Gastroesophageal sphincter (tissue), 4 donors: ENCODE data around the gene CCDC187. TPM values are rescaled to one million over a fixed set of nuclear protein-coding genes. Genes with fewer than 3 reads are reported as not detected.

ENCODE experiments used
- ATAC-seq: fragments of 150-250 bp; one replicate; pipeline ENCODE4 v1.9.1; 2016; ENCODE audit warnings: mild to moderate bottlenecking, moderate library complexity
- H3K27ac ChIP-seq, 4 donors: fragments of 200-600 bp; sonication (generic) in 3 of 4; 1 replicate in 3 of 4; 2 replicates in 1 of 4; pipeline ENCODE4 v1.5.1; 2016 to 2019
- H3K27me3 ChIP-seq: fragments of 200-600 bp; sonication (generic); one replicate; pipeline ENCODE4 v1.5.1; 2019
- H3K36me3 ChIP-seq, 2 donors: fragments of 200-600 bp; sonication (generic); one replicate each; pipeline ENCODE4 v1.5.1; 2019; ENCODE audit warnings: control low read depth in 1 of 2
- H3K4me1 ChIP-seq, 3 donors: fragments of 200-600 bp; sonication (generic); 1 replicate in 2 of 3; 2 replicates in 1 of 3; pipeline ENCODE4 v1.5.1; 2016 to 2019; ENCODE audit warnings: control low read depth in 2 of 3
- H3K4me3 ChIP-seq, 2 donors: fragments of 200-600 bp; sonication (generic); one replicate each; pipeline ENCODE4 v1.5.1; 2019; ENCODE audit warnings: mild to moderate bottlenecking in 1 of 2, moderate library complexity in 1 of 2
- H3K9me3 ChIP-seq, 3 donors: fragments of 200-600 bp; sonication (generic); one replicate each; pipeline ENCODE4 v1.5.1; 2017 to 2019; ENCODE audit warnings: control low read depth in 2 of 3
- CTCF ChIP-seq, 4 experiments: fragments of 200-600 bp in 2 of 4; fragments of 450-650 bp in 2 of 4; sonication (generic) in 1 of 4; IDR thresholded peaks; one replicate each; pipeline ENCODE4 v1.5.1; 2017 to 2019; ENCODE audit warnings: antibody characterized with exemption in 4 of 4, mild to moderate bottlenecking in 2 of 4, moderate library complexity in 2 of 4
- EP300 ChIP-seq: sonication (generic); formaldehyde crosslinking; IDR thresholded peaks from one replicate; pipeline ENCODE4 v1.6.1; 2017; ENCODE audit warnings: antibody characterized with exemption, mild to moderate bottlenecking
- POLR2A ChIP-seq, 2 donors: fragments of 450-650 bp; IDR thresholded peaks; one replicate each; pipeline ENCODE4 v1.6.1; 2017; ENCODE audit warnings: antibody characterized with exemption in 2 of 2, mild to moderate bottlenecking in 2 of 2, moderate library complexity in 1 of 2
- POLR2AphosphoS5 ChIP-seq: sonication (generic); formaldehyde crosslinking; IDR thresholded peaks from one replicate; pipeline ENCODE4 v1.6.1; 2017; ENCODE audit warnings: antibody characterized with exemption
- WGBS, 2 donors: methylation state at CpG; one replicate each; pipeline ENCODE4 v1.1.5; 2018; ENCODE audit warnings: low coverage in 1 of 2; 5-methylcytosine and 5-hydroxymethylcytosine counted together
- total RNA-seq, 4 donors: library from RNA; depleted of rRNA; stranded (reverse); fragments of >200 nt; gene quantifications; one replicate each; pipeline ENCODE4 v1.1.0, GENCODE V29; 2016

The CCDC187 gene
- total RNA-seq, 4 donors from 2014 or later, result not detected

- no CpG with 5 or more reads among the region's 23 CpGs for whole genome bisulfite sequencing, 2 donors
- H3K36me3 ChIP-seq, result peaks cover 0 to 11% of the 10 kb centered on the region in 2 donors
- no peaks in the 10 kb centered on the region for H3K9me3 ChIP-seq
- TF ChIP-seq POLR2AphosphoS5 (no peak), CTCF (IDR thresholded peaks at IDR 0.05) (no peak), POLR2A (IDR thresholded peaks at IDR 0.05) (no peak), EP300 (no peak)
- peak overlapping the region in 1 of 2 donors; percentile 86 for H3K4me3 ChIP-seq
- H3K4me1 ChIP-seq, result peaks cover 0 to 52% (median 26%) of the 10 kb centered on the region in 3 donors
- no peaks in the 10 kb centered on the region for H3K27me3 ChIP-seq
- no peak for ATAC-seq
- peak overlapping the region in 1 of 4 donors; percentile 87 for H3K27ac ChIP-seq
These were observed 25.9 kb upstream of the CCDC187 start for GRCh38 chr9:136329636-136330405.

DNA sequence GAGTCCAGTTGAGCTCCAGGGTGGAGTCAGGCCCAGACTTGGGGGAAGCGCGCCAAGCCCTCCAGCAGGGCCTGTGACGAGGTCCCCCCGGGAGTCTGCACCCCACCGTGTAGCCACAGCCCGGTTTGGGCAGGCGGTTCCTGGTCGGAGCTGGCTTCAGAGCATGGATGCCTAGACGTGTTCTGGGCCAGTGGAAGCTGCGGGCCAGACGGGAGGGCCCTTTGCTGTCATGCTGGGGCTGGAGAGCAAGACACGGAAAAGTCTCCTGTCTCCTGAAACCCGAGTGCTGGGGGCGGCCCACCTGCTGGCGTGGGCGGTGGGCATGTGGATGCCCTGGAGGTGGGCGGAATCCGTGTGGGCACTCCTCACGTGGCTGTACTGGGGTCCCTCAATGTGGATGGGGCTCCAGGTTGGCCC is 25.3 kb upstream of the CCDC187 start:
- no CpG with 5 or more reads among the region's 19 CpGs for WGBS, 2 donors
- Histone ChIP-seq H3K36me3 (peaks cover 0 to 5% of the 10 kb centered on the region in 2 donors), H3K4me3 (peak overlapping the region in 1 of 2 donors; percentile 86), H3K9me3 (no peaks in the 10 kb centered on the region), H3K27ac (peak overlapping the region in 3 of 4 donors; percentile 83 to 87 (median 84)), H3K27me3 (no peaks in the 10 kb centered on the region), H3K4me1 (peaks cover 0 to 52% (median 26%) of the 10 kb centered on the region in 3 donors)
- no peak for ATAC-seq
- TF ChIP-seq EP300 (no peak), CTCF (IDR thresholded peaks at IDR 0.05) (no peak), POLR2AphosphoS5 (no peak), POLR2A (IDR thresholded peaks at IDR 0.05) (no peak)

- H3K4me3 ChIP-seq, result peak overlapping the region; percentile 60 to 86
- H3K9me3 ChIP-seq, result no peaks in the 10 kb centered on the region
- H3K27me3 ChIP-seq, result no peaks in the 10 kb centered on the region
- H3K36me3 ChIP-seq, result no peaks in the 10 kb centered on the region
- no peak for ATAC-seq
- peak overlapping the region in 3 of 4 donors; percentile 83 to 87 (median 84) for H3K27ac ChIP-seq
- 17% methylated on average over 1 of the region's 15 CpGs; no CpG with 5 or more reads in 1 of the 2 donors for WGBS, 2 donors
- H3K4me1 ChIP-seq, result peaks cover 0 to 52% (median 26%) of the 10 kb centered on the region in 3 donors
- no peak for TF ChIP-seq CTCF (IDR thresholded peaks at IDR 0.05)
- TF ChIP-seq POLR2AphosphoS5, result no peak
- TF ChIP-seq POLR2A (IDR thresholded peaks at IDR 0.05), result no peak
- TF ChIP-seq EP300, result no peak
These were observed 24.7 kb upstream of the CCDC187 start for GRCh38 chr9:136328622-136329041.

DNA sequence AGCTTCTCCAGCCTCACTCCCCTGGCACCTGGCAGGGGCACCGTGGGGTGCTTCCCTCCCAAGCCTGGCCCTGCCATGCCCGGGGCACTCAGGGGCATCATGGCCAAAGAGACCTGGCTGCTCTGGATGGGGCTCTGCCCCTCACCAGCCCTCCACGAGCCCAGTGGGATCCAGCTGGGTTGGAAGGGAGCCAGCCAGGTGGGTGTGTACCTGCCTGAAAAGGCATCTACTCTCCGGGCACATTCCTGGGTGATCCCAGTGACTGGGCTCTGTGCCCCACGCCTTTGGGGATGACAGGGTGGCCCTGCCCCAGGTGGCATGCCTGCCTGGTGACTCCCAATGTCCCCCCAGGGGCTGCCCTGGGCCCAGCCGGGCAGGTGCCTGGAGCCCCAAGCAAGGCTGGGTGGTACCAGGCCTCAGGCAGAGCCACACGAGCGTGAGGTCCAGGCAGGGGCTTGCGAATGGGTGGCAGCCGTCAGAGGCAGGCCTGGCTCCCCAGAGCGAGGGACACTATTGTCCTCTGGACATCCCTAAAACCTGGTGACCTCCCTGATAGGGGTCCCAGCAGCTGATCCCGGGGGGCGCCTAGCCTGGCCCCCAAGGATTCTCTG is 24.2 kb upstream of the CCDC187 start:
- H3K27ac ChIP-seq, result peak overlapping the region in 3 of 4 donors; percentile 83 to 87 (median 84)
- H3K27me3 ChIP-seq, result no peaks in the 10 kb centered on the region
- H3K9me3 ChIP-seq, result no peaks in the 10 kb centered on the region
- H3K4me1 ChIP-seq, result peaks cover 0 to 52% (median 26%) of the 10 kb centered on the region in 3 donors
- H3K4me3 ChIP-seq, result peak overlapping the region; percentile 60 to 86
- H3K36me3 ChIP-seq, result no peaks in the 10 kb centered on the region
- ATAC-seq, result peak; percentile 10
- no peak for TF ChIP-seq CTCF (IDR thresholded peaks at IDR 0.05)
- no peak for TF ChIP-seq EP300
- no peak for TF ChIP-seq POLR2AphosphoS5
- no peak for TF ChIP-seq POLR2A (IDR thresholded peaks at IDR 0.05)
- WGBS, 2 donors, result 0% methylated on average over 1 of the region's 13 CpGs; no CpG with 5 or more reads in 1 of the 2 donors
